ENCODE measurements around the gene EPS8.

The EPS8 gene

DNA sequence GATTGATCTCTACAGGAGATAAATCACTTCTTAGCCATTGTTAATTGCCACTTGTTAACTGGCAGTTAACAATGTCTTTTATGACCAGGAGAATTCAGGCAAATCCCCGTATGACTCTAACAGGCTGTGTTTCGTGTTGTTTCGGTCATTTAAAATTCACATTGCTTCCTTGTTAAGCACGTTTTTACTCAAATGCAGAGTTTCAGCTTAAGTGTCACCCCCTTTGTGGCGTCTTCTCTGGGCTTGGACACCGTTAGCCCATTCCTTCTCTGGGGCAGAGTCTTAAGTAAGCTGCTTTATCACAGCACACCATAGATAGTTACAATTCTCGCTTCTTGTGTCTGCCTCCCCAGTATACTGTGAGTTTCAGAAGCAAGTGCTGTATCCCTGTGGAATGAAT is 205.4 kb downstream of the EPS8 start:
- Histone ChIP-seq H3K4me3 (ENCODE audit: low read length in 2 of 2) (no peak overlapping the region), H3K4me1 (ENCODE audit: control insufficient read depth, insufficient read depth, low read length) (no peaks in the 10 kb centered on the region), H3K9ac (ENCODE audit: low read length in 2 of 2) (no peak overlapping the region), H3K9me3 (ENCODE audit: control insufficient read depth in 2 of 2, low read length in 2 of 2) (no peaks in the 10 kb centered on the region), H3K36me3 (ENCODE audit: control insufficient read depth in 2 of 2, insufficient read depth in 2 of 2, low read length in 2 of 2) (no peaks in the 10 kb centered on the region), H3K27me3 (ENCODE audit: control insufficient read depth in 1 of 2, insufficient read depth in 2 of 2, low read length in 2 of 2) (no peaks in the 10 kb centered on the region), H3K27ac (ENCODE audit: low read length) (no peak overlapping the region)

DNA sequence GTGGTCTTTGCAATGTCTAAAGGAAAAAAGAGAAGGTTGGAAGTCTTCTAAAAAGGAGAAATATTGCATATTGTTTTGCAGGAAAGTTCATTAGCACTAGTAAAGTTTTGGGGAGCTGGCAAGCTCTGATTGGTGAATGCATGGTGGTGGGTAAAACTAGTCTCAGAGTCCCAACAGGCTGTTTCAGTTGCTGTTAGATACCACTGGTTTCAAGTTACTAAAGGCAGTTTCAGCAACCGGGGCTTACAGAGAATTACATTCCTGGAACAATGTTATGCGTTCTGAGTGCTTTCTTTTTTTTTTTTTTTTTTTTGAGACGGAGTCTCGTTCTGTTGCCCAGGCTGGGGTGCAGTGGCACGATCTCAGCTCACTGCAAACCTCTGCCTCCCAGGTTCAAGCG is 208.2 kb downstream of the EPS8 start:
- Histone ChIP-seq H3K4me3 (ENCODE audit: low read length in 2 of 2) (no peak overlapping the region), H3K9ac (ENCODE audit: low read length in 2 of 2) (no peak overlapping the region), H3K4me1 (ENCODE audit: control insufficient read depth, insufficient read depth, low read length) (no peaks in the 10 kb centered on the region), H3K9me3 (ENCODE audit: control insufficient read depth in 2 of 2, low read length in 2 of 2) (no peaks in the 10 kb centered on the region), H3K36me3 (ENCODE audit: control insufficient read depth in 2 of 2, insufficient read depth in 2 of 2, low read length in 2 of 2) (no peaks in the 10 kb centered on the region), H3K27ac (ENCODE audit: low read length) (no peak overlapping the region), H3K27me3 (ENCODE audit: control insufficient read depth in 1 of 2, insufficient read depth in 2 of 2, low read length in 2 of 2) (no peaks in the 10 kb centered on the region)

GRCh38 chr12:15580431-15580830 is 208.8 kb downstream of the EPS8 start:
- Histone ChIP-seq H3K27me3 (ENCODE audit: control insufficient read depth in 1 of 2, insufficient read depth in 2 of 2, low read length in 2 of 2) (no peaks in the 10 kb centered on the region), H3K9me3 (ENCODE audit: control insufficient read depth in 2 of 2, low read length in 2 of 2) (no peaks in the 10 kb centered on the region), H3K4me1 (ENCODE audit: control insufficient read depth, insufficient read depth, low read length) (no peaks in the 10 kb centered on the region), H3K9ac (ENCODE audit: low read length in 2 of 2) (no peak overlapping the region), H3K4me3 (ENCODE audit: low read length in 2 of 2) (no peak overlapping the region), H3K36me3 (ENCODE audit: control insufficient read depth in 2 of 2, insufficient read depth in 2 of 2, low read length in 2 of 2) (no peaks in the 10 kb centered on the region), H3K27ac (ENCODE audit: low read length) (no peak overlapping the region)

DNA sequence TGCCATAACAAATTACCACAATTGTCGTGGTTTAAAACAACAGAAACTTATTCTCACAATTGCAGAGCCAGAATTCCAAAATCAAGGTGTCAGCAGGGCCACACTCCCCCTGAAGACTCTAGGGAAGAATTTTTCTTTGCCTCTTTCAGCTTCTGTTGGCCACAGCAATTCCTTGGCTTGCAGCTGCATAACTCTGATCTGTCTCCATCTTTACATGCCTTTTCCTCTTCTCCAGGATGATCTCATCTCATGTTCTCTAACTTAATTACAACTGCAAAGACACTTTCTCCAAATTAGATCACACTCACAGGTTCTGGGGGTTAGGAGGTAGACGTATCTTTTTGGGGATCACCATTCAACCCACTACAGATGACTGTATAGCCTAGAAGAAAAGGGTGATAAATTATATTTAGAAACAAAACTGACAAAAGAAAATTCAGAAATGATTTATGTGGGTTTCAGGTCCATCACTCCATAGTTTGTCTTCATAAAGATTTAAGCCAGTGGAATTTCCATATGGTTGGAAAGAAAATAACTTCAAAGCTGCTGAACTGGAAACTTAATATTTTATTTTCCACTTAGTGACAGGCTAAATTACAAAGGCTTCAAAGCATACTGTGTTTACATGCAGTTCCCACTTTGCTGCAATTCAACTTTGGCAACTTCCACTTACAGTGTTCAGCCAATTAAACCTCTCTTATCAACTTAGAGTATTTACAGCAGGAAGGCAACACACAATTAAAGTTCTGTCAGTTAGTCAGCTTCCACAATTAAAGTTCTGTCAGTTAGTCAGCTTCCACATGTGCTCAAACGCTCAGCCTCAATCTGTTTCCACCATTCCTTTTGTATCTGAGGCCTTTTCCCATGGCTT is 213.3 kb downstream of the EPS8 start:
- Histone ChIP-seq H3K9me3 (ENCODE audit: control insufficient read depth in 2 of 2, low read length in 2 of 2) (no peaks in the 10 kb centered on the region), H3K27me3 (ENCODE audit: control insufficient read depth in 1 of 2, insufficient read depth in 2 of 2, low read length in 2 of 2) (no peaks in the 10 kb centered on the region), H3K4me1 (ENCODE audit: control insufficient read depth, insufficient read depth, low read length) (peaks cover under 1% of the 10 kb centered on the region), H3K36me3 (ENCODE audit: control insufficient read depth in 2 of 2, insufficient read depth in 2 of 2, low read length in 2 of 2) (no peaks in the 10 kb centered on the region), H3K27ac (ENCODE audit: low read length) (no peak overlapping the region), H3K4me3 (ENCODE audit: low read length in 2 of 2) (no peak overlapping the region), H3K9ac (ENCODE audit: low read length in 2 of 2) (no peak overlapping the region)

DNA sequence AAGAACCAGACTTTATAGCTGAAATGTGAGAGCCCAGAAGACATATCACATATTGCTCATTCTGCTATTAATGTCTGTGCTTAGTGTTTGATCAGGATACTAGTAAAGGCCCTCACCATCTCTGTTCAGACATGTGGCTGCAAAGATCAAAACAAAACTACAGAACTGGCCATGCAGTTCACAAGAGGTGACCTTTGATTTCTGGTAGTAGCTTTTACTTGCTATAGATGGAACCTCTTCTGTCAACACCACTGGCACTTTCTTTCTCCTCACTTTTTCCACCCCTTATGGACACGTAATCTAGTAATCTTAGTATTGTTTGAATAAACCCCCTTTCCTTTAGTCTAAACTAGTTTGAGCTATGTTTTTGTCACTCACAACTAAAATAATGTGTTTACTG is 214.8 kb downstream of the EPS8 start:
- no peaks in the 10 kb centered on the region for H3K27me3 ChIP-seq (ENCODE audit: control insufficient read depth in 1 of 2, insufficient read depth in 2 of 2, low read length in 2 of 2)
- H3K4me1 ChIP-seq (ENCODE audit: control insufficient read depth, insufficient read depth, low read length) = peaks cover 4% of the 10 kb centered on the region
- no peak overlapping the region for H3K4me3 ChIP-seq (ENCODE audit: low read length in 2 of 2)
- no peak overlapping the region for H3K9ac ChIP-seq (ENCODE audit: low read length in 2 of 2)
- H3K36me3 ChIP-seq (ENCODE audit: control insufficient read depth in 2 of 2, insufficient read depth in 2 of 2, low read length in 2 of 2) = no peaks in the 10 kb centered on the region
- no peaks in the 10 kb centered on the region for H3K9me3 ChIP-seq (ENCODE audit: control insufficient read depth in 2 of 2, low read length in 2 of 2)
- H3K27ac ChIP-seq (ENCODE audit: low read length) = no peak overlapping the region
